Prostate gland (tissue), 2 donors: Measurements from ENCODE around the gene ARMH3. TPM values are rescaled to one million over a fixed set of nuclear protein-coding genes. Genes with fewer than 3 reads are reported as not detected.

Experiments
- DNase-seq: peaks from one replicate; pipeline ENCODE4 v3.0.0-alpha.2; 2019; ENCODE audit warnings: low spot score
- H3K27ac ChIP-seq, 2 donors: fragments of 200-600 bp; sonication (generic); 2 replicates each; pipeline ENCODE4 v1.5.1; 2017 to 2019
- H3K27me3 ChIP-seq: fragments of 200-600 bp; sonication (generic); replicated peaks from 2 replicates; pipeline ENCODE4 v1.5.1; 2019; ENCODE audit not compliant: insufficient read depth
- H3K36me3 ChIP-seq, 2 donors: fragments of 200-600 bp; sonication (generic); 1 replicate in 1 of 2; 2 replicates in 1 of 2; pipeline versions ENCODE4 v1.5.1 to v1.8.1; 2017 to 2019
- H3K4me1 ChIP-seq: fragments of 200-600 bp; sonication (generic); replicated peaks from 2 replicates; pipeline ENCODE4 v1.5.1; 2019
- H3K4me3 ChIP-seq, 2 donors: fragments of 200-600 bp; sonication (generic); 2 replicates each; pipeline ENCODE4 v1.5.1; 2017 to 2019
- H3K9me3 ChIP-seq: fragments of 200-600 bp; sonication (generic); 2 replicates; pipeline ENCODE4 v1.5.1; 2017
- POLR2A ChIP-seq: fragments of 450-650 bp; IDR thresholded peaks from one replicate; pipeline ENCODE4 v1.6.1; 2016; ENCODE audit warnings: antibody characterized with exemption, mild to moderate bottlenecking
- POLR2AphosphoS5 ChIP-seq: sonication (generic); formaldehyde crosslinking; IDR thresholded peaks from one replicate; pipeline ENCODE4 v1.6.1; 2017; ENCODE audit warnings: antibody characterized with exemption
- WGBS: methylation state at CpG from one replicate; pipeline ENCODE4 v1.1.5; 2018; 5-methylcytosine and 5-hydroxymethylcytosine counted together
- intact Hi-C: fragments of 100-400 bp; cut with DNase I; formaldehyde crosslinking; loops from one replicate; pipeline ENCODE4 v1.14.2; 2022
- total RNA-seq, 2 donors: library from RNA; depleted of rRNA; stranded (reverse); fragments of >200 nt; gene quantifications; one replicate each; pipeline ENCODE4 v1.1.0, GENCODE V29; 2016
- TF ChIP-seq, protein P1 (sequence below), 4 experiments: fragments of 200-600 bp in 2 of 4; fragments of 450-650 bp in 2 of 4; sonication (generic) in 2 of 4; IDR thresholded peaks; 1 replicate in 3 of 4; 2 replicates in 1 of 4; pipeline ENCODE4 v1.5.1; 2016 to 2019; ENCODE audit warnings: antibody characterized with exemption in 4 of 4, mild to moderate bottlenecking in 2 of 4, moderate library complexity in 2 of 4

The ARMH3 gene
- total RNA-seq, 2 donors from 2014 or later: 15.1 to 20.5 TPM

DNA sequence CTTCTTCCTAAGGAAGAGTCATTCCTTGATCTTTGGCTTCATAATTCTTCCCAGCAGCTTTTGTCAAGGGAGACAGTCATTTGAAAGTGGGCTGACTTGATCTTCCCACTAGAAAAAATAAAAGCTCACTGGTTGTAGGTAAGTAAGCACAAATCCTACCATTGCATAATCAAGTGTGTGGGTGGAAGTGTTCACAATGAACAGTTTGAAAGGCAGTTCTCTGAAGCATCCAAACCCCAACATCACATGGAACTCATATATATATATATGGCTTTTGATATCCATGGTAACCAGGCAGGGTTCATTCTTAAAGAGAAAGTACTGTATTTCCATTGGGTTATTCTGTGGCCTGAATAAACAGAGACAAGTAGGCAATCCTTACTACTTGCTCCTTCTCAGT is 51.6 kb downstream of the ARMH3 start:
- Histone ChIP-seq H3K27ac (no peak overlapping the region), H3K27me3 (no peaks in the 10 kb centered on the region), H3K36me3 (no peaks in the 10 kb centered on the region), H3K4me3 (no peak overlapping the region), H3K9me3 (no peaks in the 10 kb centered on the region), H3K4me1 (no peaks in the 10 kb centered on the region)
- intact Hi-C loops: no loop called here
- TF ChIP-seq POLR2AphosphoS5 (no peak), POLR2A (no peak)
- TF ChIP-seq, protein P1, sequence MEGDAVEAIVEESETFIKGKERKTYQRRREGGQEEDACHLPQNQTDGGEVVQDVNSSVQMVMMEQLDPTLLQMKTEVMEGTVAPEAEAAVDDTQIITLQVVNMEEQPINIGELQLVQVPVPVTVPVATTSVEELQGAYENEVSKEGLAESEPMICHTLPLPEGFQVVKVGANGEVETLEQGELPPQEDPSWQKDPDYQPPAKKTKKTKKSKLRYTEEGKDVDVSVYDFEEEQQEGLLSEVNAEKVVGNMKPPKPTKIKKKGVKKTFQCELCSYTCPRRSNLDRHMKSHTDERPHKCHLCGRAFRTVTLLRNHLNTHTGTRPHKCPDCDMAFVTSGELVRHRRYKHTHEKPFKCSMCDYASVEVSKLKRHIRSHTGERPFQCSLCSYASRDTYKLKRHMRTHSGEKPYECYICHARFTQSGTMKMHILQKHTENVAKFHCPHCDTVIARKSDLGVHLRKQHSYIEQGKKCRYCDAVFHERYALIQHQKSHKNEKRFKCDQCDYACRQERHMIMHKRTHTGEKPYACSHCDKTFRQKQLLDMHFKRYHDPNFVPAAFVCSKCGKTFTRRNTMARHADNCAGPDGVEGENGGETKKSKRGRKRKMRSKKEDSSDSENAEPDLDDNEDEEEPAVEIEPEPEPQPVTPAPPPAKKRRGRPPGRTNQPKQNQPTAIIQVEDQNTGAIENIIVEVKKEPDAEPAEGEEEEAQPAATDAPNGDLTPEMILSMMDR (IDR thresholded peaks at IDR 0.05): no peak
- no peak for DNase-seq

DNA sequence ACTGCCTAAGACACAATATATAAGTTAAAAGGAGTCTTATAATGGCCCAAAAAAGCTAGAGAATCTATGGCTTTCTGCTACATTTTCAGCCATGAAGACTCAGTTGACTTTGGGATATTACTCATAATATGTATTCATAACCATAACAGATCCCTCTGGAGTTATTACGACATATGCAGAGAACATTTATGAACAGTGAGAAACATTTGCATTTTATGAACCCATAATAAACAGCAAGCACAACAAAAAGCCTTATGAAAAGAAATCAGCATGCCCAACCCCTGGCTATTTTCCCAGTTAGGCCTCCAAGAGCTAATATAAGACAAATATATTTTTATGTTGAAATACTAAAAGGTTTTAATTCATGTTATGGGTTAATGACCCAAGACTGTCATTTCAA is 52.4 kb downstream of the ARMH3 start:
- no peaks in the 10 kb centered on the region for H3K36me3 ChIP-seq
- H3K4me1 ChIP-seq: no peaks in the 10 kb centered on the region
- no peak for DNase-seq
- no peak overlapping the region for H3K27ac ChIP-seq
- intact Hi-C loops: no loop called here
- TF ChIP-seq POLR2AphosphoS5 (no peak), POLR2A (no peak)
- TF ChIP-seq, protein P1 (IDR thresholded peaks at IDR 0.05): no peak
- H3K9me3 ChIP-seq: no peaks in the 10 kb centered on the region
- no peaks in the 10 kb centered on the region for H3K27me3 ChIP-seq
- no peak overlapping the region for H3K4me3 ChIP-seq
- WGBS: 80% methylated on average over 1 of the region's 1 CpG

DNA sequence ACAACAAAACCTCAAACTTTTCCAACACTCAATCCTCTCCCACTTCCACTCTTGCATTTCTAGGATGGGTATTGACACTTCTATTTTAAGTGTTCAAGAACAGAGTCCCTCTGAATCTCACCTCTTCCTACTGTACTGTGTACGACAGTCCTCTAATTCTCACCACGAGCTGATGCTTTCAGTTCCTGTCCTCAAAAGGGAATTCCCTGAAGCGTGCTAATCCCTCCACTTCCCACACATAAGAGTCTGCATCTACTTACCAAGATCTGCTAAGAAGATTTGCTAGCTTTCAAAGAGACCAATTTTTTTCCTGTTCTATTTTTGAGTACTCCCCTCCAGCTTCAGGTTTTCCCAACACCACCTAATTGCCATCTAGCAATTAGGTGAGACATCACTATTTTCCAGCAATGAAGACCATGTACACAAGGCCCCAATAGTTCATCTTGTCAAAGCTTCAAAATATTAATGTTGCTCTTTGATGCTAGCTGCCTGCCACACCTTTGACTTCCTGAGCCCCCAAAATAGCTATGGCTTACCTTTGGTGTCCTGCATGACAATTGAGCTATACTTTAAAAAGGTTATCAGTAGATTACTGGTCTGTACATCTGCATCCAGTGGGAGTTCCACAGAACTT is 54.4 kb downstream of the ARMH3 start:
- Histone ChIP-seq H3K9me3 (no peaks in the 10 kb centered on the region), H3K27ac (no peak overlapping the region), H3K27me3 (no peaks in the 10 kb centered on the region), H3K4me3 (no peak overlapping the region), H3K4me1 (no peaks in the 10 kb centered on the region), H3K36me3 (no peaks in the 10 kb centered on the region)
- DNase-seq: no peak
- TF ChIP-seq, protein P1 (IDR thresholded peaks at IDR 0.05): no peak
- TF ChIP-seq POLR2AphosphoS5: no peak
- TF ChIP-seq POLR2A: no peak
- WGBS: 81% methylated on average over 3 of the region's 3 CpGs
- intact Hi-C loops: no loop called here

DNA sequence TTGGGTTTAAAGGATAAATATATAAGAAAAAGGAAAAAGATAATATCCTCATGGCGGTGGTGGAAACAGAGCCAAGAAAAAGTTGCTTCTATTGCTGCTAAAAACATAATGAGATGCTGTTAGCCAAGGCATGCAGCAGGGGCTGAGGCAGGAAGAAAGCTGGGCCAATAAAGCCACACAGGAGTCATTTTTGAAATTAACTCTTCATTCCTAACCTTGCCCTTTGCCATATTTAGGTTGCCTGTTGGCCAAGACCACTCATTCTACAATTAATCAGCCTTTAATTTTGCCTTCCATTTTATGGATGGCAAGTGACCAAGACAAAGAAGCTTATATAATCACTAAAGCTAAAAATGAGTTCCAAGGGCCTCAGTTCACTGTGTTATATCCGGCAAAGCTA is 58.2 kb downstream of the ARMH3 start:
- no peak for TF ChIP-seq POLR2A
- no peak for TF ChIP-seq POLR2AphosphoS5
- H3K36me3 ChIP-seq: no peaks in the 10 kb centered on the region

DNA sequence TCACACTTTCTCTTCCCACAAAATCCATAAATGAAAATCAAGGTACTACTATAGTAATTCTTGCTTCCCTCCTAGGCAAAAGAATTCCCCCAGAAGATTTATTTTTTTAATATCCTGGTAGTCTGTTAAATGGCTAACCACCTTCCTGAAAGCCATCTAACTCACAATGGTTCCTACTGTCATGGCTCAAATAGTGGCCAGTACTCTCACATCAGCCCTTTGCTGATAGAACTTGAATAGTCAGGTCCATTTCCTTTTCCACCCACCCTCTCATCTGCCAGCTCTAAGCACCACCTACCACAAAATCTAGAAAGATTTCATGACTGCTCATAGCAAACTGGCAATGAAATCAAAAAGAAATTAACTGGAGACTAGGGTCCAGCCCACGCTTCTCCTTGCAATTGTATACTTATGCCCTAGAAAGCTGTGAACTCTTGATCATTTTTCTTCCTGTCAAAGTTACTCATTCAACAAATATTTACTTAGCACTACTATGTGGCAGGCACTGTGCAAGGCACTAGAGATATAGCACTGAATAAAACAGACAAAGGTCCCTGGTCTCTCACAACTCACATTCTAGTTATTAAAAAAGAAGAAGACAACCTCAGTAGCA is 60.4 kb downstream of the ARMH3 start:
- no peaks in the 10 kb centered on the region for H3K4me1 ChIP-seq
- H3K4me3 ChIP-seq: no peak overlapping the region
- TF ChIP-seq POLR2A: no peak
- TF ChIP-seq, protein P1 (IDR thresholded peaks at IDR 0.05): no peak
- TF ChIP-seq POLR2AphosphoS5: no peak
- H3K27ac ChIP-seq: no peak overlapping the region
- intact Hi-C loops: no loop called here
- H3K9me3 ChIP-seq: no peaks in the 10 kb centered on the region
- WGBS: 38% methylated on average over 1 of the region's 1 CpG
- DNase-seq: no peak
- peaks cover 0 to 2% of the 10 kb centered on the region in 2 donors for H3K36me3 ChIP-seq
- H3K27me3 ChIP-seq: no peaks in the 10 kb centered on the region

More for the DNA sequence above, 58.2 kb downstream of the ARMH3 start:
- DNase-seq: no peak
- intact Hi-C loops: no loop called here
- Histone ChIP-seq H3K27me3 (no peaks in the 10 kb centered on the region), H3K4me1 (no peaks in the 10 kb centered on the region), H3K27ac (no peak overlapping the region), H3K9me3 (no peaks in the 10 kb centered on the region), H3K4me3 (no peak overlapping the region)
- 78% methylated on average over 2 of the region's 2 CpGs for WGBS
